DMS 273 (cell line): Measurements from ENCODE around the gene PRDM10.
A peak's percentile ranks its signal among the peaks of the same experiment; 100 is the strongest.
"Not testable (repeated sequence)": the region's sequence is repeated elsewhere in the genome, so short reads cannot be mapped to it uniquely, and the experiment has no call there.

ENCODE experiments used
- DNase-seq: peaks from one replicate; lab custom pipeline; 2025; ENCODE audit not compliant: unreplicated experiment; lab: John Stamatoyannopoulos, UW

The PRDM10 gene

DNA sequence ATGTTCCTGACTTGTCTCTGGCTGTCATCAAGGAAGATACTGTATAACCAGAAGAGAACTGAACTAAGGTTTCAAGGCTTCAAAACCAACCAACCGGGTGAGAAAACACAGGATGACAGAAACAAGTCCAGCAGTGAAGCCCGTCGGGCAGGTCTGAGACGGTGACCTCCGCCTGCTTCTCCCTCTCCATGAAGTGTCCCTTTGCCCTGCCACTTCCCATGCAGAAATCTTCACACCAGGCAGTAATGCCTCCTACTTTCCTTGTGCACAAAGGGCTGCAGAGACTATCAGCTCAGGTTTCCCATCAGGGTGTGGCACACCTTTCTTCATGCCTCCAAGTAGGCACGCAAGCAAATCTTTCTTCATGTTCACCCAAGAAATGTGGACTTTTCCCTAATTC, 24.2 kb downstream of the PRDM10 start:
- DNase-seq, result no peak

DNA sequence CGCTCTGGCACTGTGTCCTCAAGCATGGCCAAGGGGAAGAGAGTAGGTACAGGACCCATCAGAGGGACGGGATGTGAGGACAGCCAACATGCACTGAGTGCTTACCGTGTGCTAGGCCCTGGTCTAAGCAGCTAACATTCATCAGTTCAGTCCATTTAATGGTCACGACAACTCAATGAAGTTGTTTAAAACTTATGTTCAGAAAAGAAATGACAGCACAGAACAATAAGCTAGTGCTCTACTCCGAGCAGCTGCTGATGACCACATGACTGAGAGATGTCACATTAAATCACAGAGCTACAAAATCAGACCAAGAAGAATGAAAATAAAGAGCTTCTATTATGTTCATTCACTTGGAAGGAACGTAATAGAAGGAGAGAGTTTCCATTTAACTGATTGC, 26.3 kb downstream of the PRDM10 start:
- DNase-seq, result no peak

DNA sequence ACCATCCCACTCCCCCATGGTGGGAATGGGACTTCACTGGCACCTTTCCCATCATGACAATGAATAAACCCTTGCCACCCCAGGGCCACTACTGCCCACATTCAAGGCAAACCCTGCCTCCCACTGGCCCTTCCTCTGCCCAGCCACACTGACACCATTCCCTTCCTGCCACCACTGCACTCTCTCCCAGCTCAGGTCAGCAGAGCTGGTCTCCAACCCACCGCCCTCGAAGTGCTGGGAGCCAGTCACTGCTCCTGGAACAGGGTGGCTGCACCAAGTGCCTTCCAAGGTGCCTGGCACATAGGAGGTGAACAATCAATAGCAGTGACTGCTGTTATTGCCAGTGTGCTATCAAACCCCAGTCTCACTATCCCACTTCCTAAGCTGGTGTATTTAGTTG, 27.1 kb downstream of the PRDM10 start:
- no peak for DNase-seq

DNA sequence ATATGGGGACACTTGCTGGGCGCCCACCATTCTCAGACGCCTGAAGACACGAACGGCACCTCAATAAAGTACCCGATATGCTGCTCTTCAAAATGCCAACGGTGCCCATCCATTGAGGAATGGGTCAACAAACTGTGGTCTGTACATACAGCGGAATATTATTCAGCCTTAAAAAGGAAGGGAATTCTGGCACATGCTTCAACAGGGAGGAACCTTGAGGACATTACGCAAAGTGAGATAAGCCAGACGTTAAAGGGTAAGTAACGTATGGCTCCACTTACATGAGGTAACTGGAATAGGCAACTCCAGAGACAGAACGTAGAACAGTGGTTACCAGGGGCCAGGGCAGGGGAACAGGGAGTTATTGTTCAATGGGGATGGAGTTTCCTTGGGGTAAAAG, 28.0 kb downstream of the PRDM10 start:
- no peak for DNase-seq

DNA sequence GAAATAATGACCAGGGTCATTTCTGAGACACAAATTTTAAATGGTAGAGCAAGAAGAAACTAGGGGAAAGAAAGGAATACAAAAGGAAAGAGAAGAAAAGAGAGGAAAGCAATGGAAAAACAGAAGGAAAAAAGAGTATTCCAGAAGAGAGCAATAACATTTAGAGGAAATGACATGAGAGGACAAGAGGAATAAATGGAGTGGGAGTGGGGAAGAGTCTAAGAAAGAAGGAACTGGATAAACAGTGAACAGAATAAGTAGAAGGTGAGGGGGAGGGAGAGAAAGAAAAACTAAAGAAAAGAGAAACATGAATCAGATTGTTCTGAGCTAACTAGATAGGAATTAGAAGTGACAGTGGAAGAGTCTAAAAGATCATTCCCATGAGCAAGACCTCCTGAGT, 28.4 kb downstream of the PRDM10 start:
- no peak for DNase-seq

DNA sequence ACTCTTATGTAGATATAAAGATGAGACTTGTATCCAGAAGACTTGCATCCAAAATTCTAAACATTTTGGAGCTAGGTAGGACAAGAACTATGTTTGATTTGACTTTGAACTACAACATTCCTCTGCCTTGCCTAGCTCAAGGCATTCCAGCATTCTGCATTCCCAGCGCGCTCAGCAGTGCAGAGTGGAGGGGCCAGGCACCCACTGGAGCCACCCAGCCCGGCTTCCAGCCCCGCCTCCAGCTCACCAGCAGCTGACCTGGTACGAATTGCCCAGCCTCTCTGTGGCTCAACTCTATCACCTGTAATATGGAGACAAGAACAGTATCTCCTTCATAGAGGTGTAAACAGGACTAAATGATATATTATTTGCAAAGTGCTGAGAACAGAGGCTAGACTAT, 28.8 kb downstream of the PRDM10 start:
- DNase-seq, result no peak

DNA sequence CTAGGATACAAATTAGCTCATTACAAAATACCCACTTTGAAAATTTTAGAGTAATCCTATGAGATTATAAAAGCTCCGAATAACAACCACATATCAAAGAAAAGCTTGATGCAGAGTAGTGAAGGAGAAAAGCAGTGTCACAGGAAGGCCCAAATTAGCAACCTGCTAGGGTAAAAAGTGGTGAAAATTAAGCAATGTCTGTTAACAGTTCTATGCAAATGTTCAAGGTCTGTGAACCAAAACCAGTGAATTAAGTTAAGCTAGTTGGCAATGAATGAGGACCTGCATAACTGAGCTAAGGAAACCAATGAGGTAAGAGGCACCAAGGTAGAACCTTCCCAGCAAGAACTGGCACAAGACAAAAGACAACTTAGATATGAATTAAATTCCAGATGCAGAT, 29.6 kb downstream of the PRDM10 start:
- no peak for DNase-seq

- no peak for DNase-seq
These were observed 30.0 kb downstream of the PRDM10 start for GRCh38 chr11:129972611-129973010.

- not testable (repeated sequence) for DNase-seq
These were observed 30.8 kb downstream of the PRDM10 start for GRCh38 chr11:129971856-129972255.

DNA sequence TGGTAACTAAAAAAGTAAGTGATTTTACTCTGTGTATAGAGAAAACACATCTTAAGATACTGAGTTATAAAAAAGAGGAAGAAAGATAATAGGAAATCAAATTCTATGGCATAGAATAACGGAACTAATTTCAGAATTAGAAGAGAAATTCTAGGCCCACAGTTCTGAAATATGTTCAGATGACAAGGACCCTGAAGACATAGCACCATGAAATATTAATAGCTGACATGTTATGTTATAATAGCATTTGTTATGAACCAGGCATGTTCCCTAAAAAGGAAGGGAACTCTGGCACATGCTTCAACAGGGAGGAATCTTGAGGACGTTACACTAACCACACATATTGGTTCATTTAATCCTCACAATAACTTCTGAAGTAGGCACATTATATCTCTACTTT, 32.7 kb downstream of the PRDM10 start:
- DNase-seq, result no peak

DNA sequence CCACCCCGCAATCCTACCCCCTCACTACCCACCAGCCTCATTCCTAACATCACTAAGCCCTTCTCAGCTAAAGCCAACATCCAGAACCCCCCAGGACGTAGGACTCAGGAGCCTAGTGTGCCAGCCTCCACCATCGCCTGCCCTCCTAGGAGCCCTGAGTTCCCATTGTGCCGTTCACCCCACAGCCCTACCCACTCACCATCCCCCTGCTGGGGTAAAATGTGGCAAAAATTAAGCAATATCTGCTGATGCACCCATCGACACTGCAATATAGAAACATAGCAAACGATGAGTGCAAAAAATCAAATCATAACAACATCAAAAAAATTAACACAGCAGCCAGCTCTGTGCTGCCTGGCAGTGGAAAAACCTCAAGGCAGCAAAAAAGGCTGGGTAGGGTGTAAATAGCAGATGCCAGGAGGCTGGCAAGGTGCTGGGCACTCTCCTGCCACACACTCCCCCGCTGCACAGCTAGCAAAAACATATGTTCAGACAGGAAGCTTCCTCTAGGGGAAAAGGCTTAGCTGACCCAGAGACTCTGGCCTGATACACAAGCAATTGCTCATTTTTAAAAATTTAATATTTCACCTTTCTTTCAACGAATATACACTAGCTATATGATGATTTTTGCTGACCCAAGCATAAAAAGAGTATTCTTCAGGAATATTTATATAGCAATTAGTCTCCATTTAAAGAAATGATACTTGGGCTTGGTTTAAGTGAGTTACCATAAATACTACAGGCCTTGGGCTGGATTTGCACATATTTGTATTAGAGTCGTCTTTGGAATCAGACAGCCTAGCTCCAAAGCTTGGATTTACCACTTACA, 33.8 kb downstream of the PRDM10 start:
- peak; percentile 62 for DNase-seq

DNA sequence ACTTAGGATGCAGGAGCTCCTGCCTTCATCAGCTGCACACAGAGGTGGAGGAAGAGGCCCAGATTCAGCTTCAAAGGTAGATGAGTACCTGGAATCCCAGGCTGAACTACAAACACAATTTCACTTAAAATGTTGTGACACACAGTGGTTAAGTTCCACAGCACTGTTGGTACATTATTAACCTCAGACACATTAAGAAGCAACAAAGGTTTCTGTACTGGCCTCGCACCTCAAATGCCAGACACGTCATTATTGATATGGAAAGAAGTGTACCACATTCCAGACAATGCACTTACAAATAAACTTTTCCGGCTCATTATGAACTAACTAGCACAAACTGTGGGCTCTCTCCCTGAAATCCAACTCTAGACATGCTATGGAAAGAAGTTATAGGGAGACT, 34.6 kb downstream of the PRDM10 start:
- no peak for DNase-seq

- DNase-seq, result no peak
These were observed 37.4 kb downstream of the PRDM10 start for GRCh38 chr11:129965248-129965647.

DNA sequence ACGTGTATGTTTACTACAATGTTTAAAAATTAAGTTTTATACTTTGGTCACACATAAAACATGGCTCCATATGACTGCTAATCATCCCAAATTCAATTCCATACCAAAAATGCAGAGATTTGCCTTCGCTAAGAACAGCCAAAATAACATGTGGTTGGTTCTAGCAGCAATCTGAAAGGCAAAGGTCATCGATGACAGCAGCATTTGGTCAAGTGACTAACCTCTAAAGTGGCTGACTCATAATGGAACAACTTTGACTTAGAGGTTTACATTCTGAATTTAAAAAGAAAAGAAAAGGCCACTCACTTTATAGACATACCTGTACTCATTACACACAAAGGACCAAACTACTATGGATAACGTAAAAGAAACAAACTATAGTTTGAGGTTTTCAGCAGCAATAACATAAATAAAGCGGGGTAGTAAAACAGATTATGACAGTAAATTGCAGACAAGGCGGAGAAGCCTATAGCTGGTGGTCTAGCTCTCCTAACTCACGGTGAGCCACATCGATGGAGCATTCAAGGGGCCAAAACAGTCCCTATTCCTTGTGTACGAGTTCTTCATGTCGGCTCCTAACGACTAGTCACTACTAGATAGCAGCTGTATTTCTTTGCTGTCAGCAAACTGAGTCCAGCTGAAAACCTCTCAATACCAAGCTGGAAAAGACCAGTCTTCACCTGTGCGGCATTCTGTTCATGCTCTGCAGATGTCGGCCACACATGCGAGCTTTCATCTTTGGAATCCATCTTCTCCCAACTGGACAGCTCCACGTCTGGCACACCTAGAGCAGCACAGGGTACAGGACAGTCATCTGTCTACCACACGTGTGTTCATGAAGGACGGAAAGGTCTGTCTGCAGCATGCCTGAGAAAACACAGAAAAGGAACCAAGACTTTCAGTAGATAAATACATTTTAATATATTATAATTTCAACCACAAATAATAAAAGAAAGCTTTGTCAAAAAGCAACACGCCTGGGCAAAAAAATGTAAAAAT, 42.1 kb downstream of the PRDM10 start:
- DNase-seq, result no peak

DNA sequence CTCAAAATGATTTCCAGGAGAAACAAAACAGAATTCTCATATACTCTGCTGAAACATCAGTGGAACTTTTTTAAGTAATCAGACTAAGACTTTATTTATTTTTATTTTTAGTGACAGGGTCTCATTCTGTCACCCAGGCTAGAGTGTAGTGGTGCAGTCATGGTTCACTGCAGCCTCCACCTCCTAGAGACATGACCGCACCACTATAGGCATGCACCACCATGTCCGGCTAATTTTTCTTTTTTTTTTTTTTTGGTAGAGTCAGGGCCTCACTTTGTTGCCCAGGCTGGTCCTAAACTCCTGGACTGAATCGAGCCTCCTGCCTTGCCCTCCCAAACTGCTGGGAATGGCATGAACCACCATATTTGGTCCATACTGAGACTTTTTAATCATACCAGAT, 42.9 kb downstream of the PRDM10 start:
- DNase-seq, result no peak

DNA sequence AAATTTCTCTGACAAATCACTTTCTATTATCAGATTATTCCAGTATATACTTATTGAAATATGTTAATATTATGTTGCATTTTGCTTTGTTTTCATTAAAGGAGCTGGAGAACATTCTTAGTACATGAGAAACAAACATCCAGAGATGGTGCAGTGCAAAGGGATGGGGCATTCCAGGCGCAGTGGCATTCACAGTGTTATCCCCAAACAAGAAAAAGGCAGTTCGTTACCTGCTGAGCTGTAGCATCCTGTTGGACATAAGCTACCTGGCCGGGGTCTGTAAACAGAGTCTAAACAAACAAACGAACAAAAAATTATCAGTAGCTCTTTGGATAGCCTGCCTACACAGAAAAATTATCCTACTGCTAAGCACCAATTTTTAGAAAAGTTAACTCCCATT, 47.4 kb downstream of the PRDM10 start:
- DNase-seq, result no peak

DNA sequence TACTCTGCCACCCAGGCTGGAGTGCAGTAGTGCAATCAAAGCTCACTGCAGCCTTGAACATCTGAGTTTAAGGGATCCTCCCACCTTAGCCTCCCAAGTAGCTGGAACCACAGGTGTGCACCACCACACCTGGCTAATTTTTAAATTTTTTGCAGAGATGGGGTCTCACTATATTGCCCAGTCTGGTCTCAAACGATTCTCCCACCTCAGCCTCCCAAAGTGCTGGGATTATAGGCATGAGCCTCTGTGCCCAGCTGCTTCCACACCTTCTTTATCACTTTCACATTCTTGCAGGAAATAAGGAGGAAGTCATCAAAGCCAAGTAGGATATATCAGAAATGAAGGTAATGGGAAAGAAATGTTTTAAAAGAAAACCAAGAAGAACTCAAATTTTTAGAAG, 47.9 kb downstream of the PRDM10 start:
- DNase-seq, result not testable (repeated sequence)

DNA sequence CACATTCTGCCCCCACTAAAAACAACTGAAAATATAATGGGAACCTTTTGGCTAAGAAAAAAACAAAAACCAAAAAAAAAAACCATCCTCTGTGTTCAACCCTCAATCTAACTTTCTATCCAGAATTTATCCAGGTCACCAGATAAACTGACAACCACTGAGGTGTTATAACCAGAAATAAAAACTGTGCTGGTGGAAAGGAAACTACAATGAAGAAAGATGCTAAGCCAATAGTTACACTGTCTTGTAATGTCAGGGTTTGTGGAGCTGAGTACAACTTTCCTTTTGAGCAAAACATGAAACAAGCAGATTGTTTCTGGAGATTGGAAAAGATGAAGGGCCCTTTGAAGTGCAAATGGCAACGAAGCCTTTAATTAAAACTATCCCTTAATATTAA, 50.8 kb downstream of the PRDM10 start:
- no peak for DNase-seq

- DNase-seq, result peak; percentile 63
These were observed 51.3 kb downstream of the PRDM10 start for GRCh38 chr11:129951201-129951865.

- peak; percentile 45 for DNase-seq
These were observed 52.2 kb downstream of the PRDM10 start for GRCh38 chr11:129950101-129951091.
